Left ventricle myocardium inferior (tissue), 1 donor: ENCODE results near the gene NCOA7. TPM values are rescaled to one million over a fixed set of nuclear protein-coding genes. Genes with fewer than 3 reads are reported as not detected.

Experiments used
- DNase-seq: peaks from one replicate; pipeline ENCODE4 v3.0.0-alpha.2; 2020
- H3K27ac ChIP-seq: fragments of 200-600 bp; replicated peaks from 2 replicates; pipeline ENCODE4 v1.8.0; 2021
- H3K27me3 ChIP-seq: fragments of 200-600 bp; 2 replicates; pipeline ENCODE4 v1.8.0; 2021; ENCODE audit warnings: low read depth
- H3K36me3 ChIP-seq: fragments of 200-600 bp; 2 replicates; pipeline ENCODE4 v1.8.0; 2021
- H3K4me1 ChIP-seq: fragments of 200-600 bp; 2 replicates; pipeline ENCODE4 v1.8.0; 2021
- H3K4me3 ChIP-seq: fragments of 200-600 bp; 2 replicates; pipeline ENCODE4 v1.8.0; 2021; ENCODE audit warnings: mild to moderate bottlenecking, moderate library complexity
- H3K9me3 ChIP-seq: fragments of 200-600 bp; replicated peaks from 2 replicates; pipeline ENCODE4 v1.8.0; 2021
- CTCF ChIP-seq: fragments of 200-600 bp; IDR thresholded peaks from 2 replicates; pipeline ENCODE4 v1.8.0; 2021; ENCODE audit warnings: antibody characterized with exemption, mild to moderate bottlenecking, borderline replicate concordance
- intact Hi-C: fragments of 100-400 bp; cut with micrococcal nuclease; formaldehyde crosslinking; loops from one replicate; pipeline ENCODE4 v1.11.0; 2022
- total RNA-seq: library from RNA; stranded (reverse); fragmentation: NEBNext Ultra II Directional; extraction: Animal tissue kit (Norgen Biotek cat#: 25700); gene quantifications from one replicate; pipeline ENCODE4 v1.2.1, GENCODE V29; 2021
- donor health status: DM: no; HTN: yes; CAD: no; lungs with severe emphysema.

Gene NCOA7
- total RNA-seq, 1 donor from 2014 or later = 10.3 TPM

GRCh38 chr6:125743604-125744003 lies 47.2 kb upstream of the NCOA7 start:
- intact Hi-C loops = no loop called here
- Histone ChIP-seq H3K27ac (peak overlapping the region; percentile 95), H3K4me3 (peak overlapping the region; percentile 79), H3K9me3 (no peaks in the 10 kb centered on the region), H3K27me3 (peaks cover 5% of the 10 kb centered on the region), H3K4me1 (peaks cover 46% of the 10 kb centered on the region), H3K36me3 (no peaks in the 10 kb centered on the region)
- TF ChIP-seq CTCF = no peak
- DNase-seq = no peak

- Histone ChIP-seq H3K27me3 (peaks cover 5% of the 10 kb centered on the region), H3K9me3 (no peaks in the 10 kb centered on the region), H3K4me3 (peak overlapping the region; percentile 79), H3K27ac (peak overlapping the region; percentile 95), H3K4me1 (peaks cover 61% of the 10 kb centered on the region), H3K36me3 (no peaks in the 10 kb centered on the region)
- no peak for TF ChIP-seq CTCF
- intact Hi-C loops = no loop called here
- no peak for DNase-seq
These were observed 45.3 kb upstream of the NCOA7 start for GRCh38 chr6:125745281-125746018.

GRCh38 chr6:125746019-125746414 lies 44.7 kb upstream of the NCOA7 start:
- no peak for DNase-seq
- peaks cover 64% of the 10 kb centered on the region for H3K4me1 ChIP-seq
- H3K36me3 ChIP-seq = no peaks in the 10 kb centered on the region
- peak overlapping the region; percentile 95 for H3K27ac ChIP-seq
- peak overlapping the region; percentile 79 for H3K4me3 ChIP-seq
- no peaks in the 10 kb centered on the region for H3K9me3 ChIP-seq
- intact Hi-C loops = no loop called here
- H3K27me3 ChIP-seq = peaks cover 10% of the 10 kb centered on the region
- no peak for TF ChIP-seq CTCF

GRCh38 chr6:125746731-125747588 lies 43.8 kb upstream of the NCOA7 start:
- intact Hi-C loops = no loop called here
- peak overlapping the region; percentile 79 for H3K4me3 ChIP-seq
- no peaks in the 10 kb centered on the region for H3K9me3 ChIP-seq
- no peaks in the 10 kb centered on the region for H3K36me3 ChIP-seq
- peaks cover 15% of the 10 kb centered on the region for H3K27me3 ChIP-seq
- peak overlapping the region; percentile 95 for H3K27ac ChIP-seq
- TF ChIP-seq CTCF = peak; percentile 21
- H3K4me1 ChIP-seq = peaks cover 59% of the 10 kb centered on the region
- DNase-seq = peak; percentile 71

- H3K36me3 ChIP-seq = no peaks in the 10 kb centered on the region
- H3K4me1 ChIP-seq = peaks cover 51% of the 10 kb centered on the region
- peak overlapping the region; percentile 79 for H3K4me3 ChIP-seq
- no peaks in the 10 kb centered on the region for H3K9me3 ChIP-seq
- peak overlapping the region; percentile 95 for H3K27ac ChIP-seq
- intact Hi-C loops = no loop called here
- peak; percentile 51 for DNase-seq
- no peak for TF ChIP-seq CTCF
- H3K27me3 ChIP-seq = peaks cover 15% of the 10 kb centered on the region
These were observed 43.0 kb upstream of the NCOA7 start for GRCh38 chr6:125747589-125748405.
